Trophoblast cell (in vitro differentiated cells and primary cell): ENCODE data around the gene LINGO1.

ENCODE experiments used
- DNase-seq, 2 donors: peaks; one replicate each; pipeline ENCODE4 v3.0.0-alpha.2; 2016
- H2AFZ ChIP-seq: 2 replicates; pipeline ENCODE4 v1.6.1; 2013; ENCODE audit warnings: low read length, moderate library complexity, mild to moderate bottlenecking; ENCODE audit not compliant: insufficient read depth, poor library complexity
- H2AK5ac ChIP-seq: 2 replicates; pipeline ENCODE4 v1.6.1; 2013; ENCODE audit warnings: mild to moderate bottlenecking, low read length
- H2BK120ac ChIP-seq: 2 replicates; pipeline ENCODE4 v1.6.1; 2013; ENCODE audit warnings: low read length, mild to moderate bottlenecking, moderate library complexity; ENCODE audit not compliant: insufficient read depth, poor library complexity
- H2BK12ac ChIP-seq: 2 replicates; pipeline ENCODE4 v1.6.1; 2013; ENCODE audit warnings: mild to moderate bottlenecking, low read length, moderate library complexity
- H2BK5ac ChIP-seq: 2 replicates; pipeline ENCODE4 v1.6.1; 2013; ENCODE audit warnings: low read length, low read depth, moderate library complexity, mild to moderate bottlenecking; ENCODE audit not compliant: poor library complexity
- H3K14ac ChIP-seq: 2 replicates; pipeline ENCODE4 v1.6.1; 2013; ENCODE audit warnings: mild to moderate bottlenecking, low read length
- H3K18ac ChIP-seq: 2 replicates; pipeline ENCODE4 v1.6.1; 2013; ENCODE audit warnings: mild to moderate bottlenecking, low read length
- H3K23ac ChIP-seq: 2 replicates; pipeline ENCODE4 v1.6.1; 2013; ENCODE audit warnings: low read length
- H3K27ac ChIP-seq: 2 replicates; pipeline ENCODE4 v1.5.1; 2013; ENCODE audit warnings: low read depth, mild to moderate bottlenecking, inconsistent platforms, low read length, moderate library complexity
- H3K27me3 ChIP-seq: 2 replicates; pipeline ENCODE4 v1.6.1; 2013; ENCODE audit warnings: inconsistent platforms, mild to moderate bottlenecking, low read length, moderate library complexity; ENCODE audit not compliant: insufficient read depth
- H3K36me3 ChIP-seq, 2 experiments: 1 replicate in 1 of 2; 2 replicates in 1 of 2; pipeline ENCODE4 v1.6.1; 2013; ENCODE audit warnings: low read length in 2 of 2, mild to moderate bottlenecking in 2 of 2, moderate library complexity in 1 of 2; ENCODE audit not compliant: insufficient read depth in 2 of 2, control insufficient read depth in 1 of 2
- H3K4ac ChIP-seq: 2 replicates; pipeline ENCODE4 v1.6.1; 2013; ENCODE audit warnings: low read depth, mild to moderate bottlenecking, low read length, moderate library complexity
- H3K4me1 ChIP-seq, 2 experiments: 1 replicate in 1 of 2; 2 replicates in 1 of 2; pipeline ENCODE4 v1.6.1; 2013; ENCODE audit warnings: low read length in 2 of 2, mild to moderate bottlenecking in 2 of 2, moderate library complexity in 1 of 2; ENCODE audit not compliant: insufficient read depth in 2 of 2, control insufficient read depth in 1 of 2
- H3K4me2 ChIP-seq: 2 replicates; pipeline ENCODE4 v1.6.1; 2013; ENCODE audit warnings: inconsistent platforms, mild to moderate bottlenecking, low read length, moderate library complexity
- H3K4me3 ChIP-seq: 2 replicates; pipeline ENCODE4 v1.5.1; 2013; ENCODE audit warnings: mild to moderate bottlenecking, low read depth, low read length, inconsistent platforms
- H3K79me1 ChIP-seq: one replicate; pipeline ENCODE4 v1.6.1; 2013; ENCODE audit warnings: low read length
- H3K79me2 ChIP-seq: 2 replicates; pipeline ENCODE4 v1.6.1; 2013; ENCODE audit warnings: low read length, mild to moderate bottlenecking; ENCODE audit not compliant: control insufficient read depth, insufficient read depth, poor library complexity
- H3K9ac ChIP-seq: 2 replicates; pipeline ENCODE4 v1.6.1; 2013; ENCODE audit warnings: mild to moderate bottlenecking, low read length
- H3K9me3 ChIP-seq: 2 replicates; pipeline ENCODE4 v1.6.1; 2013; ENCODE audit warnings: low read depth, mild to moderate bottlenecking, control low read depth, inconsistent platforms, low read length; ENCODE audit not compliant: insufficient read depth
- H4K12ac ChIP-seq: 2 replicates; pipeline ENCODE4 v1.6.1; 2013; ENCODE audit warnings: low read depth, mild to moderate bottlenecking, low read length, moderate library complexity
- H4K8ac ChIP-seq: 2 replicates; pipeline ENCODE4 v1.6.1; 2013; ENCODE audit warnings: low read depth, mild to moderate bottlenecking, low read length, moderate library complexity
- H4K91ac ChIP-seq: one replicate; pipeline ENCODE4 v1.6.1; 2013; ENCODE audit warnings: low read depth, mild to moderate bottlenecking, low read length, moderate library complexity
- WGBS: extraction: QIAGEN DNeasy Blood & Tissue Kit; methylation state at CpG from one replicate; pipeline ENCODE4 v1.1.7; 2013; ENCODE audit warnings: missing lambda C conversion rate; ENCODE audit not compliant: insufficient read length, insufficient coverage; ENCODE audit errors: extremely low coverage; 5-methylcytosine and 5-hydroxymethylcytosine counted together

The LINGO1 gene

DNA sequence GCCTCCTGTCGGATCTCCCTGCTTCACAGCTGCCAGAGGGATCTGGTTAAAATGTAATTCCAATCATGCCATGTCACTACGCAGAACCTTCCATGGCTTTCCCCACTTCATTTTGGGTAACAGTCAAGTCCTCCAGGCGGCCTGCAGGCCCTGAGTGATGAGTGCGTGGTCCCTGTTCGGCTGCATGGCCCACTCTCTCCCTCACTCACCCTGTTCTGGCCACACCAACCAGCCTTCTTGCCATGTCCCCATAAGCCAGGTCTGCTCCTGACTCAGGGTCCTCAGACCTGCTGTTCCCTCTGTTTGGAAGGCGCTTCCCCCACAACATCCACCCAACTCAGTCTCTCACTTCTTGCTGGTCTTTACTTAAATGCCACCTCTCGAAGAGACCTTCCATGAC is 41.6 kb upstream of the LINGO1 start:
- H3K27ac ChIP-seq: no peak overlapping the region
- H3K36me3 ChIP-seq: no peaks in the 10 kb centered on the region
- no peaks in the 10 kb centered on the region for H3K79me1 ChIP-seq
- H3K9ac ChIP-seq: no peak overlapping the region
- H2AFZ ChIP-seq: no peak overlapping the region
- H3K9me3 ChIP-seq: no peaks in the 10 kb centered on the region
- H4K12ac ChIP-seq: no peak overlapping the region
- H4K8ac ChIP-seq: no peak overlapping the region
- no peak overlapping the region for H3K4me3 ChIP-seq
- H4K91ac ChIP-seq: no peak overlapping the region
- no peak overlapping the region for H3K14ac ChIP-seq
- no peak for DNase-seq
- H3K4me1 ChIP-seq: no peaks in the 10 kb centered on the region
- H3K18ac ChIP-seq: no peak overlapping the region
- H2BK120ac ChIP-seq: no peak overlapping the region
- H3K4me2 ChIP-seq: no peak overlapping the region
- H2AK5ac ChIP-seq: no peak overlapping the region
- no peaks in the 10 kb centered on the region for H3K79me2 ChIP-seq
- H2BK12ac ChIP-seq: no peak overlapping the region
- H3K4ac ChIP-seq: no peak overlapping the region
- no peaks in the 10 kb centered on the region for H3K27me3 ChIP-seq
- H2BK5ac ChIP-seq: no peak overlapping the region
- WGBS: no CpG with 5 or more reads among the region's 7 CpGs
- H3K23ac ChIP-seq: no peak overlapping the region

DNA sequence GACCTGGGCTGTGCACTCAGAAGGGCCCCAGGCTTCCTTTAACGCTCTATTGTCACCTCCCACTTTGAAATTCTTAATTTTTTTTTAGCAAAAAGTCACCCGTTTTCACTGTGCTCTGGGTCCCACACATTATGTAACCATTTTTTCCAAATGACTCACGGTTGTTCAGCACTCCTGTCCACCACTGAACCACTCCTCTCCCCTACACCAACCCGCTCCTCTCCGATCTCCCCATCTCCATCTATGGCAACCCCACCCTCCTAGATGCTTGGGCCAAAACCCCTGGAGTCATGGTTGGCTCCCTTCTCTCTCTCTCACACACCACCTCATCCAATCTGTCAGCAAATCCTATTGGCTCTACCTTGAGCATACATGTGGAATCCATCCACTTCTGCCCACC is 41.2 kb upstream of the LINGO1 start:
- no peak overlapping the region for H4K91ac ChIP-seq
- no peak overlapping the region for H3K4me2 ChIP-seq
- no peak overlapping the region for H3K9ac ChIP-seq
- H4K8ac ChIP-seq: no peak overlapping the region
- H2BK5ac ChIP-seq: no peak overlapping the region
- H2BK120ac ChIP-seq: no peak overlapping the region
- 100% methylated on average over 2 of the region's 5 CpGs for WGBS
- H2AFZ ChIP-seq: no peak overlapping the region
- no peak overlapping the region for H3K4ac ChIP-seq
- H3K23ac ChIP-seq: no peak overlapping the region
- no peaks in the 10 kb centered on the region for H3K9me3 ChIP-seq
- H4K12ac ChIP-seq: no peak overlapping the region
- no peak overlapping the region for H3K4me3 ChIP-seq
- no peak overlapping the region for H2BK12ac ChIP-seq
- no peak overlapping the region for H3K14ac ChIP-seq
- no peaks in the 10 kb centered on the region for H3K79me1 ChIP-seq
- DNase-seq: peak in 1 of 2 donors; percentile 51
- no peaks in the 10 kb centered on the region for H3K4me1 ChIP-seq
- H3K79me2 ChIP-seq: no peaks in the 10 kb centered on the region
- no peak overlapping the region for H3K27ac ChIP-seq
- no peak overlapping the region for H2AK5ac ChIP-seq
- no peaks in the 10 kb centered on the region for H3K27me3 ChIP-seq
- no peaks in the 10 kb centered on the region for H3K36me3 ChIP-seq
- H3K18ac ChIP-seq: no peak overlapping the region

DNA sequence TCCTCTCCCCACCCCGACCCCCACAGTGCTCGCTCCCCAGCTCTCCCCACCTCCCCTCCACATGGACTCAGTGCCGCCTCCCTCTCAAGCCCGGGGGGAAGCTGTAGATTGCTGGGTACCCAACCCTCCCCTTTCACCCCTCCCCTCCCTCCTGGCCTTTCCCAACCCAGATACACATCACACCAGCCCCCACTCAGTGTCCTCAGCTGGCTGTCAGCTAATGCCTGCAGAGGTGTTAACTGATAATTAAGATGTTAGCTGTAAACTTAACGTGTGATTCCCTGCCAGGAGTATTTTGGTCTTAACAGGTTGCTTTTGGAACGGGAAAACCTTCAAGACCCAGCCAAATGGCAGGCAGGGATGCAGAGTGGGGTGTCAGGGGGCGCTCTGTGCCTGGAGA is 39.4 kb upstream of the LINGO1 start:
- no peak overlapping the region for H3K4me2 ChIP-seq
- H3K79me2 ChIP-seq: no peaks in the 10 kb centered on the region
- H3K18ac ChIP-seq: no peak overlapping the region
- WGBS: no CpG with 5 or more reads among the region's 7 CpGs
- no peak overlapping the region for H2AK5ac ChIP-seq
- no peak overlapping the region for H4K8ac ChIP-seq
- H2AFZ ChIP-seq: no peak overlapping the region
- H3K27me3 ChIP-seq: no peaks in the 10 kb centered on the region
- no peaks in the 10 kb centered on the region for H3K79me1 ChIP-seq
- H2BK5ac ChIP-seq: no peak overlapping the region
- H3K23ac ChIP-seq: no peak overlapping the region
- H3K9ac ChIP-seq: no peak overlapping the region
- no peak overlapping the region for H3K4me3 ChIP-seq
- no peak for DNase-seq
- H3K27ac ChIP-seq: no peak overlapping the region
- no peak overlapping the region for H4K12ac ChIP-seq
- no peak overlapping the region for H3K14ac ChIP-seq
- no peak overlapping the region for H2BK12ac ChIP-seq
- H3K4me1 ChIP-seq: no peaks in the 10 kb centered on the region
- H3K4ac ChIP-seq: no peak overlapping the region
- no peaks in the 10 kb centered on the region for H3K36me3 ChIP-seq
- H2BK120ac ChIP-seq: no peak overlapping the region
- no peaks in the 10 kb centered on the region for H3K9me3 ChIP-seq
- no peak overlapping the region for H4K91ac ChIP-seq

DNA sequence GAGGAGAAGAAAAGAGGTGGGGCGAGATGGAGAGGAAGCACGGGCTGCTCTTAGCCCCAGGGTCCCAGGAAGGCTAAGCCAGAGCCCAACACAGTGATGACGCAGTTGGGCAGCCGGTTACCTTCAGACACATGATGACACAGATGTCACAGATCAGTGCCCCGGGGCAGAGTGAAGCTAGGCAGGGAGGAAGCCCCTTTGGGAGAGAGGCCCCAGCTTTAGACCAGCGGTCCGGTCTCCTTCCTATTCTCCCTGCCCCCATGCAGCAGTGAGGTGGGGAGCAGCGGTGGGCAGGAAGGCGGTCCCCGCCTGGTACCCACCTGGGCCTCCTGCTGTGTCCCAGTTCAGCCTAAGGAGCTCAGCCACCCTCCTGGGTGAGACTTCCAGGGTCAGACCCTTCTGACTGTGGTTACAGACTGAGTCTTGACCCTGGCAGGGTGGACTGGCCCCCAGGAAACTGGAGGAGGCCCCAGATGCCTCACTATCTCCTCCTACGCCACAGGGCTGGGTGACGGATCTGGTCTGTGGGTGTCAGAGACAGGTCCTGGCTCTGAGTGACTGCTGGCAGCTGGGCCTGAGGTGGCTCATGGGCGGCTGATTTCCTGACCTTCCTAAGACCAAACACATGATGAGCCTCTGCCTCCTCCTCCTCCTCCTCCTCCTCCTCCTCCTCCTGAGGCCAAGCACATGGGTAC is 38.8 kb upstream of the LINGO1 start:
- Histone ChIP-seq H4K12ac (no peak overlapping the region), H3K4me1 (no peaks in the 10 kb centered on the region), H3K79me2 (no peaks in the 10 kb centered on the region), H2BK12ac (no peak overlapping the region), H2BK5ac (no peak overlapping the region), H2AFZ (no peak overlapping the region), H3K79me1 (no peaks in the 10 kb centered on the region), H3K9me3 (no peaks in the 10 kb centered on the region), H3K4ac (no peak overlapping the region), H3K27me3 (no peaks in the 10 kb centered on the region), H4K8ac (no peak overlapping the region), H3K9ac (no peak overlapping the region), H2BK120ac (no peak overlapping the region), H3K14ac (no peak overlapping the region), H3K18ac (no peak overlapping the region), H3K4me2 (no peak overlapping the region), H3K4me3 (no peak overlapping the region), H3K23ac (no peak overlapping the region), H4K91ac (no peak overlapping the region), H2AK5ac (no peak overlapping the region), H3K36me3 (no peaks in the 10 kb centered on the region), H3K27ac (no peak overlapping the region)
- no peak for DNase-seq
- WGBS: 100% methylated on average over 1 of the region's 13 CpGs
